Measurements from ENCODE around the gene LHFPL2. TPM values are rescaled to one million over a fixed set of nuclear protein-coding genes. Genes with fewer than 3 reads are reported as not detected.

The LHFPL2 gene
- total and polyA plus RNA-seq, 2 of the 4 experiments (the other 2 are of a cell fraction), result 6.5 to 11.3 TPM

GRCh38 chr5:78449103-78449502, 199.5 kb downstream of the LHFPL2 start:
- H3K4me2 ChIP-seq (ENCODE audit: low read depth, low read length), result no peak overlapping the region
- H4K91ac ChIP-seq (ENCODE audit: insufficient read depth, low read depth, low read length), result no peak overlapping the region
- H3K9me1 ChIP-seq (ENCODE audit: insufficient read depth, low read length), result 0 out of 2 replicates have a peak, but pooled peaks cover 3% of the 10 kb centered on the region
- H2BK5ac ChIP-seq (ENCODE audit: low read depth, low read length, poor library complexity, severe bottlenecking), result no peak overlapping the region
- no TSS peak for BruUV-seq (replicated peaks)
- DNase-seq, result no peak
- ChIA-PET CTCF (interaction anchor here (0.7 kb wide), 1 partner anchor 35 kb away, joined by 4 read pairs; no protein-coding TSS in a partner anchor), POLR2A (ENCODE audit: unreplicated experiment) (no interaction called here)
- no peak overlapping the region for H2AK5ac ChIP-seq (ENCODE audit: low read depth, low read length)
- no peak overlapping the region for H3K18ac ChIP-seq (ENCODE audit: low read depth, low read length)
- no peaks in the 10 kb centered on the region for H3K4me1 ChIP-seq (ENCODE audit: control insufficient read depth, insufficient read depth, low read length)
- no peak overlapping the region for H3K9ac ChIP-seq (ENCODE audit: low read depth, low read length)
- H3K9me3 ChIP-seq (ENCODE audit: control insufficient read depth, insufficient read depth, low read length), result no peaks in the 10 kb centered on the region
- no peaks in the 10 kb centered on the region for H3K79me1 ChIP-seq (ENCODE audit: low read depth in 1 of 2, low read length in 2 of 2)
- no peaks in the 10 kb centered on the region for H3K27me3 ChIP-seq (ENCODE audit: control insufficient read depth, insufficient read depth, low read length)
- H2AK9ac ChIP-seq (replicated peaks; ENCODE audit: low read depth, low read length, poor library complexity), result no peak overlapping the region
- no peaks in the 10 kb centered on the region for H4K20me1 ChIP-seq (ENCODE audit: insufficient read depth, low read length)
- intact Hi-C loops (cut with micrococcal nuclease), result no loop called here
- H3K14ac ChIP-seq (replicated peaks; ENCODE audit: low read depth, low read length), result no peak overlapping the region
- H2BK15ac ChIP-seq (ENCODE audit: low read depth, low read length), result no peak overlapping the region
- no peak overlapping the region for H2AFZ ChIP-seq (replicated peaks; ENCODE audit: low read length, poor library complexity)
- dilution Hi-C loops (cut with HindIII; ENCODE audit: low sequenced_read_pairs, unreplicated experiment), result no loop called here
- H3K4me3 ChIP-seq (ENCODE audit: insufficient read depth, low read depth, low read length), result no peak overlapping the region
- H3K23ac ChIP-seq (ENCODE audit: low read depth, low read length), result no peak overlapping the region
- no peak overlapping the region for H3K27ac ChIP-seq (ENCODE audit: insufficient read depth, low read length)
- in situ Hi-C loops (cut with MboI; ENCODE audit: low sequenced_read_pairs), result no loop called here
- H4K5ac ChIP-seq (ENCODE audit: low read depth, low read length), result no peak overlapping the region
- H2BK120ac ChIP-seq (ENCODE audit: low read depth, low read length), result no peak overlapping the region
- H2BK20ac ChIP-seq (ENCODE audit: low read depth, low read length), result no peak overlapping the region
- H4K8ac ChIP-seq (ENCODE audit: low read depth in 2 of 2, low read length in 2 of 2), result no peak overlapping the region
- ATAC-seq (ENCODE audit: low read depth), result no peak
- H3K36me3 ChIP-seq (ENCODE audit: control insufficient read depth, insufficient read depth, low read length), result no peaks in the 10 kb centered on the region
- no peak overlapping the region for H3K4ac ChIP-seq (ENCODE audit: low read depth, low read length)
- no peak overlapping the region for H3K56ac ChIP-seq (ENCODE audit: extremely low read depth, insufficient read depth, low read length)
- TF ChIP-seq, protein P1, sequence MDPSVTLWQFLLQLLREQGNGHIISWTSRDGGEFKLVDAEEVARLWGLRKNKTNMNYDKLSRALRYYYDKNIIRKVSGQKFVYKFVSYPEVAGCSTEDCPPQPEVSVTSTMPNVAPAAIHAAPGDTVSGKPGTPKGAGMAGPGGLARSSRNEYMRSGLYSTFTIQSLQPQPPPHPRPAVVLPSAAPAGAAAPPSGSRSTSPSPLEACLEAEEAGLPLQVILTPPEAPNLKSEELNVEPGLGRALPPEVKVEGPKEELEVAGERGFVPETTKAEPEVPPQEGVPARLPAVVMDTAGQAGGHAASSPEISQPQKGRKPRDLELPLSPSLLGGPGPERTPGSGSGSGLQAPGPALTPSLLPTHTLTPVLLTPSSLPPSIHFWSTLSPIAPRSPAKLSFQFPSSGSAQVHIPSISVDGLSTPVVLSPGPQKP (IDR thresholded peaks at IDR 0.05; ENCODE audit: borderline replicate concordance, low read depth, low read length), result no peak
- TF ChIP-seq MAFK (IDR thresholded peaks at IDR 0.05; ENCODE audit: low read depth, low read length) (no peak), CHD1 (IDR thresholded peaks at IDR 0.05; ENCODE audit: low read depth, low read length) (no peak), NFE2L2 (IDR thresholded peaks at IDR 0.05; ENCODE audit: low read depth, low read length) (no peak), POLR2A (IDR thresholded peaks at IDR 0.05; ENCODE audit: low read depth, low read length) (no peak)
- TF ChIP-seq, protein P2, sequence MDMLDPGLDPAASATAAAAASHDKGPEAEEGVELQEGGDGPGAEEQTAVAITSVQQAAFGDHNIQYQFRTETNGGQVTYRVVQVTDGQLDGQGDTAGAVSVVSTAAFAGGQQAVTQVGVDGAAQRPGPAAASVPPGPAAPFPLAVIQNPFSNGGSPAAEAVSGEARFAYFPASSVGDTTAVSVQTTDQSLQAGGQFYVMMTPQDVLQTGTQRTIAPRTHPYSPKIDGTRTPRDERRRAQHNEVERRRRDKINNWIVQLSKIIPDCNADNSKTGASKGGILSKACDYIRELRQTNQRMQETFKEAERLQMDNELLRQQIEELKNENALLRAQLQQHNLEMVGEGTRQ (IDR thresholded peaks at IDR 0.05; ENCODE audit: low read depth, low read length), result no peak

Data from IMR-90 (cell line).